T-helper 1 cell treated with Interleukin-12 subunit alpha and Interleukin-12 subunit beta and Interleukin-4 antibody, amounts not matched to agents 30 μg/mL and 1 μg/mL, for 36 hours (primary cell): ENCODE data around the gene TICRR.
"Not testable (repeated sequence)": the region's sequence is repeated elsewhere in the genome, so short reads cannot be mapped to it uniquely, and the experiment has no call there.

Experiments
- H3K27ac Mint-ChIP-seq: one replicate; pipeline ENCODE4 v1.8.0; 2021; ENCODE audit warnings: mild to moderate bottlenecking, mixed read lengths
- H3K27me3 Mint-ChIP-seq: one replicate; pipeline ENCODE4 v1.8.0; 2021; ENCODE audit warnings: low read depth, mixed read lengths
- H3K36me3 Mint-ChIP-seq: one replicate; pipeline ENCODE4 v1.8.0; 2021; ENCODE audit warnings: low read depth, mixed read lengths
- H3K4me1 Mint-ChIP-seq: one replicate; pipeline ENCODE4 v1.8.0; 2021; ENCODE audit warnings: low read depth, mixed read lengths
- H3K4me3 Mint-ChIP-seq: one replicate; pipeline ENCODE4 v1.8.0; 2021; ENCODE audit warnings: mild to moderate bottlenecking, moderate library complexity, mixed read lengths
- H3K9me3 Mint-ChIP-seq: one replicate; pipeline ENCODE4 v1.8.0; 2021; ENCODE audit warnings: mixed read lengths

Gene TICRR, protein sequence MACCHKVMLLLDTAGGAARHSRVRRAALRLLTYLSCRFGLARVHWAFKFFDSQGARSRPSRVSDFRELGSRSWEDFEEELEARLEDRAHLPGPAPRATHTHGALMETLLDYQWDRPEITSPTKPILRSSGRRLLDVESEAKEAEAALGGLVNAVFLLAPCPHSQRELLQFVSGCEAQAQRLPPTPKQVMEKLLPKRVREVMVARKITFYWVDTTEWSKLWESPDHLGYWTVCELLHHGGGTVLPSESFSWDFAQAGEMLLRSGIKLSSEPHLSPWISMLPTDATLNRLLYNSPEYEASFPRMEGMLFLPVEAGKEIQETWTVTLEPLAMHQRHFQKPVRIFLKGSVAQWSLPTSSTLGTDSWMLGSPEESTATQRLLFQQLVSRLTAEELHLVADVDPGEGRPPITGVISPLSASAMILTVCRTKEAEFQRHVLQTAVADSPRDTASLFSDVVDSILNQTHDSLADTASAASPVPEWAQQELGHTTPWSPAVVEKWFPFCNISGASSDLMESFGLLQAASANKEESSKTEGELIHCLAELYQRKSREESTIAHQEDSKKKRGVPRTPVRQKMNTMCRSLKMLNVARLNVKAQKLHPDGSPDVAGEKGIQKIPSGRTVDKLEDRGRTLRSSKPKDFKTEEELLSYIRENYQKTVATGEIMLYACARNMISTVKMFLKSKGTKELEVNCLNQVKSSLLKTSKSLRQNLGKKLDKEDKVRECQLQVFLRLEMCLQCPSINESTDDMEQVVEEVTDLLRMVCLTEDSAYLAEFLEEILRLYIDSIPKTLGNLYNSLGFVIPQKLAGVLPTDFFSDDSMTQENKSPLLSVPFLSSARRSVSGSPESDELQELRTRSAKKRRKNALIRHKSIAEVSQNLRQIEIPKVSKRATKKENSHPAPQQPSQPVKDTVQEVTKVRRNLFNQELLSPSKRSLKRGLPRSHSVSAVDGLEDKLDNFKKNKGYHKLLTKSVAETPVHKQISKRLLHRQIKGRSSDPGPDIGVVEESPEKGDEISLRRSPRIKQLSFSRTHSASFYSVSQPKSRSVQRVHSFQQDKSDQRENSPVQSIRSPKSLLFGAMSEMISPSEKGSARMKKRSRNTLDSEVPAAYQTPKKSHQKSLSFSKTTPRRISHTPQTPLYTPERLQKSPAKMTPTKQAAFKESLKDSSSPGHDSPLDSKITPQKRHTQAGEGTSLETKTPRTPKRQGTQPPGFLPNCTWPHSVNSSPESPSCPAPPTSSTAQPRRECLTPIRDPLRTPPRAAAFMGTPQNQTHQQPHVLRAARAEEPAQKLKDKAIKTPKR (N-terminal part only)

DNA sequence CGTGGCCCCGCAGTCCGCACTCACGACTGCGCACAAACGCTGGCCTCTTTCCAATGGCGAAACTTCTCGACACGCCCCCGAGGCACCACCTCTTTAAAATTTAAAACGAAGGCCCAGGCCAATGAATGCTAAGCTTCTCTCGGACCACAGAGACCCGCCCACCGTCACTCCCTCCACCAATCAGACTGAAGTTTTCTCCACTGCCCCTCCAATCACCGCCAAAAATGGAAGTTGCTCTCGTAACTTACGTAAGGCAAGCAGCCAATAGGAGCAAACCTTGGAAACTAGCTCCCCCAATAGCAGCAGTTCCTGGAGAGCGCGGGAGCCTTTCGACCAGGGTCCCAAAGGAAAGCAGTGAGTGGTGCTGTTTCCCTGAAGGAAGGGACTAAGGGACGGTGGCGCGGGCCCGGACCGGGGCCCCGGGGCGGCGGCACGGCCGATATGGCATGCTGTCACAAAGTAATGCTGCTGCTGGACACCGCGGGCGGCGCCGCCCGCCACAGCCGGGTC is at the start of gene TICRR:
TSS of gene TICRR (plus strand) at position 324 of the 510 bp plus-strand sequence. CDS start at position 442, 118 bp downstream.
- Mint-ChIP-seq H3K4me3 (peak within 1 kb of the TSS; percentile 86), H3K36me3 (peaks cover 8% of the 10 kb centered on the region), H3K27ac (peak within 1 kb of the TSS; percentile 82), H3K27me3 (peaks cover 23% of the 10 kb centered on the region), H3K4me1 (peaks cover 28% of the 10 kb centered on the region), H3K9me3 (no peaks in the 10 kb centered on the region)

- H3K4me1 Mint-ChIP-seq: no peaks in the 10 kb centered on the region
- H3K9me3 Mint-ChIP-seq: no peaks in the 10 kb centered on the region
- no peak overlapping the region for H3K27ac Mint-ChIP-seq
- no peak overlapping the region for H3K4me3 Mint-ChIP-seq
- no peaks in the 10 kb centered on the region for H3K36me3 Mint-ChIP-seq
- H3K27me3 Mint-ChIP-seq: peaks cover 3% of the 10 kb centered on the region
Observed at GRCh38 chr15:89526181-89526580, 49.1 kb upstream of the TICRR start.

- Mint-ChIP-seq H3K9me3 (no peaks in the 10 kb centered on the region), H3K36me3 (no peaks in the 10 kb centered on the region), H3K4me3 (no peak overlapping the region), H3K4me1 (no peaks in the 10 kb centered on the region), H3K27me3 (peaks cover 3% of the 10 kb centered on the region), H3K27ac (no peak overlapping the region)
Observed at GRCh38 chr15:89526601-89527441, 48.4 kb upstream of the TICRR start.

- Mint-ChIP-seq H3K36me3 (no peaks in the 10 kb centered on the region), H3K9me3 (no peaks in the 10 kb centered on the region), H3K4me1 (no peaks in the 10 kb centered on the region), H3K4me3 (no peak overlapping the region), H3K27me3 (peaks cover 3% of the 10 kb centered on the region), H3K27ac (no peak overlapping the region)
Observed at GRCh38 chr15:89528757-89529352, 46.4 kb upstream of the TICRR start.

- H3K4me3 Mint-ChIP-seq: no peak overlapping the region
- peaks cover 3% of the 10 kb centered on the region for H3K27me3 Mint-ChIP-seq
- H3K27ac Mint-ChIP-seq: no peak overlapping the region
- H3K4me1 Mint-ChIP-seq: no peaks in the 10 kb centered on the region
- no peaks in the 10 kb centered on the region for H3K9me3 Mint-ChIP-seq
- no peaks in the 10 kb centered on the region for H3K36me3 Mint-ChIP-seq
Observed at GRCh38 chr15:89530976-89531375, 44.3 kb upstream of the TICRR start.

DNA sequence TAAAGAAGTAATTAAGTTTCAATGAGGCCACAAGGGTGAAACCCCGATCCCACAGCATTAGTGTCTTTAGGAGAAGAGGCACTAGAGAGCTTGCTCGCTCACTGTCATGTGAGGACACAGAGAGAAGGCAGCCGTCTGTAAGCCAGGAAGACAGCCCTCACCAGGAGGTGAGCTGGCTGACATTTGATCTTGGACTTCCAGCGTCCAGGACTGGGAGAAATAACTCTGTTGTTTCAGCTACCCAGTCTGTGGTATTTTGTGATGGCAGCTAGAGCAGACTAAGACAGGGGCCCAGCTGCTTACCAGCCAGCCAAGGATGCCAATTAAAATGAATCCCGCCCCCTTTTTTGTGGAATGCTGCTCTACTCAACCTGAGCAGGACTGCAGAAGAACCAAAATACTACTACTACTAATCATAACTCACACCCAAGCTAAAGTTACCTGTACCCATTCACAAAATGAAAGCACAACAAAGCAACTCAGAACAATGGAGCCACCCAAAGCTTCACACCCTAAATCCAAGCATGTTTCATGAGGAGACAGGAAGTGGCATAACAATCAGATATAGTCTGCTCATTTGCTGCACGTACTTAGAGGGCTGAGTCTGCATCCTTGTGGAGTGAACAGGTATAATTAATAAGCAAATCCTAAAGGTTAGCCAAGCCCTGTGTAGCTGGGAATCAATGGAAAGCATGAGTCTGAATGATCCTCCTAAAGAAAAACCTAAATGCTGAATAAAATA is 43.3 kb upstream of the TICRR start:
- H3K27me3 Mint-ChIP-seq: peaks cover 7% of the 10 kb centered on the region
- no peaks in the 10 kb centered on the region for H3K36me3 Mint-ChIP-seq
- H3K9me3 Mint-ChIP-seq: no peaks in the 10 kb centered on the region
- no peak overlapping the region for H3K4me3 Mint-ChIP-seq
- no peaks in the 10 kb centered on the region for H3K4me1 Mint-ChIP-seq
- no peak overlapping the region for H3K27ac Mint-ChIP-seq

DNA sequence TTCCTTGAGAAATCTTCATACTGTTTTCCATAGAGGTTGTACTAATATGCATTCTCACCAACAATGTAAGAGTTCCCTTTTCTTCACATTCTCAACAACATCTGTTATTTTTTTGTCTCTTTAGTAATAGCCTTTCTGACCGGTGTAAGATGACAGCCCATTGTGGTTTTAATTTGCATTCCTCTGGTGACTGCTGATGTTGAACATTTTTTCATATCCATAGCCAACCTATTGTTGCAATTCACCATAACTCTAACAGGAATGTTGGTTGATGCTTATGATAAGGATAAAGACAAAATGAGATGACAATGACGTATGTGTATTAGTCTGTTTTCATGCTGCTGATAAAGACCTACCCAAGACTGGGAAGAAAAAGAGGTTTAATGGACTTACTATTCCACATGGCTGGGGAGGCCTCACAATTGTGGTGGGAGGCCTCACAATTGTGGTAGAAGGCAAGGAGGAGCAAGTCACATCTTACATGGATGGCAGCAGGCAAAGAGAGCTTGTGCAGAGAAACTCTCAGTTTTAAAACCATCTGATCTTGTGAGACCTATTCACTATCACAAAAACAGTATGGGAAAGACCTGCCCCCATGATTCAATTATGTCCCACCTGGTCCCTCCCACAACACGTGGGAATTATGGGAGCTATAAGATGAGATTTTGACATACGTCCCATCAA is 41.3 kb upstream of the TICRR start:
- Mint-ChIP-seq H3K4me3 (no peak overlapping the region), H3K4me1 (no peaks in the 10 kb centered on the region), H3K27ac (no peak overlapping the region), H3K36me3 (no peaks in the 10 kb centered on the region), H3K9me3 (peaks cover 8% of the 10 kb centered on the region), H3K27me3 (peaks cover 11% of the 10 kb centered on the region)

DNA sequence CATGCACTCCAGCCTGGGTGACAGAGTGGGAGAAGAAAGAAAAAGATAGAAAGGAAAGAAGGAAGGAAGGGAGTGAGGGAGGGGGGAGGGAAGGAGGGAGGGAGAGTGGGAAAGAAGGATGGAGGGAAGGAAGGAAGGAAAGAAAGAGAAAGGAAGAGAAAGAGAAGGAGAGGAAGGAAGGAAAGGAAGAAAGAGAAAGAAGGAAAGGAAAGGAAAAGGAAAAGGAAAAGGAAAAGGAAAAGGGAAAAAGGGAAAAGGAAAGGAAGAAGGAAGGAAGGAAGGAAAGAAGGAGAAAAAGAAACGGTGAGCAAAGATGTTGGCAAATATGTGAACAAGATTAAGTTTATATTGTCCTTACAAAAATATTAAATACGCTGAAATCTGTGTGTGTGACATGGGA is 36.2 kb upstream of the TICRR start:
- Mint-ChIP-seq H3K27ac (no peak overlapping the region), H3K4me1 (no peaks in the 10 kb centered on the region), H3K36me3 (no peaks in the 10 kb centered on the region), H3K4me3 (no peak overlapping the region), H3K9me3 (peaks cover 8% of the 10 kb centered on the region), H3K27me3 (peaks cover 21% of the 10 kb centered on the region)

GRCh38 chr15:89542369-89542768 is 32.9 kb upstream of the TICRR start:
- Mint-ChIP-seq H3K9me3 (peaks cover 8% of the 10 kb centered on the region), H3K4me3 (no peak overlapping the region), H3K27me3 (peaks cover 29% of the 10 kb centered on the region), H3K4me1 (no peaks in the 10 kb centered on the region), H3K36me3 (no peaks in the 10 kb centered on the region), H3K27ac (no peak overlapping the region)

GRCh38 chr15:89543389-89543788 is 31.9 kb upstream of the TICRR start:
- Mint-ChIP-seq H3K27me3 (peaks cover 28% of the 10 kb centered on the region), H3K4me3 (no peak overlapping the region), H3K27ac (no peak overlapping the region), H3K4me1 (no peaks in the 10 kb centered on the region), H3K9me3 (no peaks in the 10 kb centered on the region), H3K36me3 (no peaks in the 10 kb centered on the region)

DNA sequence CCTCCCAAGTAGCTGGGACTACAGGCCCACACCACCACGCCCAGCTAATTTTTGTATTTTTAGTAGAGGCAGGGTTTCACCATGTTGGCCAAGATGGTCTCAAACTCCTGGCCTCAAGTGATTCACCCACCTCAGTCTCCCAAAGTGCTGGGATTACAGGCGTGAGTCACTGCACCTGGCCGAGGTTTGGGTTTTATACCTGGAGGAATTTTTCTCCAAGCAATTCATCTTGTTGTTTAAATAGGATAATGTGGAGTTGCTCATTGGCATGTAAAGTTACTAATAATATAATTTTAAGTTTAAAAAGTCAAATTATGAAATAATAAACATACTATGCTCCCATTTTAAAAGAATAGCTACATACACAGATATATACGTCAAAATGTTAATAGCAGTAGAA is 26.1 kb upstream of the TICRR start:
- H3K4me3 Mint-ChIP-seq, H3K27ac Mint-ChIP-seq, H3K9me3 Mint-ChIP-seq, H3K36me3 Mint-ChIP-seq, H3K4me1 Mint-ChIP-seq: not testable (repeated sequence)
- H3K27me3 Mint-ChIP-seq: peaks cover 28% of the 10 kb centered on the region

DNA sequence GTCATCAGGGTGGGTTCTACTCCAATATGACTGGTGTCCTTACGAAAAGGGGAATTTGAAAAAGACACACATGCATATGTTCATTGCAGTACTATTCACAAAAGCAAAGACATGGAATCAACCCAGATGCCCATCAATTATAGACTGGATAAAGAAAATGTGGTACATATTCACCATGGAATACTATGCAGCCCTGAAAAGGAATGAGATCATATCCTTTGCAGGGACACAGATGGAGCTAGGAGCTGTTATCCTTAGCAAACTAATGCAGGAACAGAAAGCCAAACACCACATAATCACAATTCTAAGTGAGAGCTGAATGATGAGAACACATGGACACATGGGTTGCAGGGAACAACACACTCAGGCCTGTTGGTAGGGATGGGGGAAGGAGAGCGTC is 24.8 kb upstream of the TICRR start:
- no peak overlapping the region for H3K4me3 Mint-ChIP-seq
- H3K27me3 Mint-ChIP-seq: peaks cover 20% of the 10 kb centered on the region
- no peaks in the 10 kb centered on the region for H3K9me3 Mint-ChIP-seq
- H3K27ac Mint-ChIP-seq: no peak overlapping the region
- no peaks in the 10 kb centered on the region for H3K36me3 Mint-ChIP-seq
- H3K4me1 Mint-ChIP-seq: no peaks in the 10 kb centered on the region
